ENCODE data around the gene EAF2.

The EAF2 gene

DNA sequence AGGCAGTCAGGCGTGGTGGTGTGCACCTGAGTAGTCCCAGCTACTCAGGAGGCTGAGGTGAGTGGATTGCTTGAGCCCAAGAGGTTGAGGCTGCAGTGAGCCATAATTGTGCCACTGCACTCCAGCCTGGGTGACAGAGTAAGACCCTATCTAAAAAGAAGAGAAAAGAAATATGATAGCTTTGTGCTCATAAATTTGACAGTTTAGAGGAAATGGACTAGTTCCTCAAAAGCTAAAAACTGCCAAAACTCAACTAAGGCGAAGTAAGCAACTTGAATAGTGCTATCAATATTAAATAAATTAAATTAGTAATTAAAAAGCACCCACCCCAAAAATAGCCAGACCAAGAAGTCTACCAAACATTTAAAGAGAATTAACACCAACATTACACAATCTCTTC is 34.7 kb downstream of the EAF2 start:
- Histone ChIP-seq H3K4me3 (ENCODE audit: low read depth, low read length) (no peak overlapping the region), H3K9me3 (ENCODE audit: severe bottlenecking) (no peaks in the 10 kb centered on the region), H3K36me3 (no peaks in the 10 kb centered on the region), H3K27me3 (ENCODE audit: insufficient read depth, low read depth, severe bottlenecking) (no peaks in the 10 kb centered on the region), H3K27ac (no peak overlapping the region)
- DNase-seq, result no peak
- no peak for TF ChIP-seq CTCF (IDR thresholded peaks at IDR 0.05; ENCODE audit: low read depth, low read length)

DNA sequence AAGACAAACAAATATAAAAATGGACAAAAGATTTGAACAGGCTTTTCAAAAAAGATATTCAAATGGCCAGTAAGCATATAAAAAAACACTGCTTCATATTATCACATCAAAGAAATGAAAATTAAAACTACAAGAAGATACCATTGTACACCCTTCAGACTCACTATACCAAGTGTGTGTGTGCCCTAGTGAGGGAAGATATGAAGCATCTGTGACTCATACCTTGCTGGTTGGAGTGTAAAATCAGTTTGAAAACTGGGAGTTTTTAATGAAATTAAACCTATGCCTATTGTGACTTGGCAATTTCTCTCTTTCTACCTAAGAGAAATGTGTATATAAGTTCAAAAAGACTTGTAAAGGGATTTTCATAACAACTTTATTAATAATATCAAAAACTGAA is 35.7 kb downstream of the EAF2 start:
- TF ChIP-seq CTCF (IDR thresholded peaks at IDR 0.05; ENCODE audit: low read depth, low read length), result no peak
- DNase-seq, result no peak
- Histone ChIP-seq H3K9me3 (ENCODE audit: severe bottlenecking) (no peaks in the 10 kb centered on the region), H3K36me3 (no peaks in the 10 kb centered on the region), H3K4me3 (ENCODE audit: low read depth, low read length) (no peak overlapping the region), H3K27ac (no peak overlapping the region), H3K27me3 (ENCODE audit: insufficient read depth, low read depth, severe bottlenecking) (no peaks in the 10 kb centered on the region)

- H3K36me3 ChIP-seq, result no peaks in the 10 kb centered on the region
- TF ChIP-seq CTCF (IDR thresholded peaks at IDR 0.05; ENCODE audit: low read depth, low read length), result no peak
Measured at GRCh38 chr3:121871430-121871829, 36.4 kb downstream of the EAF2 start.

DNA sequence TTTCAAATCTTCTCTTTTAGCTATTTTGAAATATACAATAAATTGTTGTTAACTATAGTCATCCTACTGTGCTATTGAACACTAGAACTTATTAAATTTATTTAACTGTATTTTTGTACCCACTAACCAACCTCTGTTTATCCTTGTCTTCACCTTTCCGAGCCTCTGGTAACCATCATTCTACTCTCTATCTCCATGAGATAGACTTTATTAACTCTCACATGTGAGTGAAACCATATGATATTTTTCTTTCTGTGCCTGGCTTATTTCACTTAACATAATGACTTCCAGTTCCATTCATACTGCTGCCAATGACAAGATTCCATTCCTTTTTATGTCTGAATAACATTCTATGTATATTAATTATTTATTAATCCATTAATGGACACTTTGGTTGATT is 43.4 kb downstream of the EAF2 start:
- Histone ChIP-seq H3K27ac (no peak overlapping the region), H3K36me3 (no peaks in the 10 kb centered on the region), H3K4me3 (ENCODE audit: low read depth, low read length) (no peak overlapping the region), H3K27me3 (ENCODE audit: insufficient read depth, low read depth, severe bottlenecking) (no peaks in the 10 kb centered on the region), H3K9me3 (ENCODE audit: severe bottlenecking) (no peaks in the 10 kb centered on the region)
- TF ChIP-seq CTCF (IDR thresholded peaks at IDR 0.05; ENCODE audit: low read depth, low read length), result no peak
- DNase-seq, result no peak

More at GRCh38 chr3:121871430-121871829, 36.4 kb downstream of the EAF2 start:
- Histone ChIP-seq H3K27ac (no peak overlapping the region), H3K27me3 (ENCODE audit: insufficient read depth, low read depth, severe bottlenecking) (no peaks in the 10 kb centered on the region), H3K4me3 (ENCODE audit: low read depth, low read length) (no peak overlapping the region), H3K9me3 (ENCODE audit: severe bottlenecking) (no peaks in the 10 kb centered on the region)
- no peak for DNase-seq

DNA sequence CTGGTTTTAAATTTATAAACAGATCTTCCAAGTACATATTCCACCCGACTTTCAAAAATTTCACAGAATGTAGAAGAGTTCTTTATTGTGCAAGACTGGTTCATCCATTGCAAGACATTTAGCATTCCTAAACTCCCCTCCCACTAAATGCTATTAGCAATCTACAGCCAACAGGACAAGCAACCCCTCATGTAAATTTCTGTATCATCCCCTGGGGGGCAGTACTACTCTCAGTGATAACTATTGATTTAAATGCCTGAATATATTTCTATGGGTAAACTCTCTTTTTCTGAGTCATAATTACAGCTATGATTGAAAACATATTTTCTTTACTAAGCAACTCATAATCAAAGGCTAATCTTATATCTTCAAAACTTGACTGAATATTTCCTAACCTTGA is 48.5 kb downstream of the EAF2 start:
- no peak overlapping the region for H3K4me3 ChIP-seq (ENCODE audit: low read depth, low read length)
- TF ChIP-seq CTCF (IDR thresholded peaks at IDR 0.05; ENCODE audit: low read depth, low read length), result no peak; the same call in 1 of the 2 replicates
- peak; percentile 18 for DNase-seq
- no peaks in the 10 kb centered on the region for H3K9me3 ChIP-seq (ENCODE audit: severe bottlenecking)
- no peaks in the 10 kb centered on the region for H3K27me3 ChIP-seq (ENCODE audit: insufficient read depth, low read depth, severe bottlenecking)
- no peak overlapping the region for H3K27ac ChIP-seq
- H3K36me3 ChIP-seq, result no peaks in the 10 kb centered on the region

- Histone ChIP-seq H3K27ac (no peak overlapping the region), H3K36me3 (no peaks in the 10 kb centered on the region), H3K27me3 (ENCODE audit: insufficient read depth, low read depth, severe bottlenecking) (no peaks in the 10 kb centered on the region), H3K4me3 (ENCODE audit: low read depth, low read length) (no peak overlapping the region), H3K9me3 (ENCODE audit: severe bottlenecking) (no peaks in the 10 kb centered on the region)
- no peak for TF ChIP-seq CTCF (IDR thresholded peaks at IDR 0.05; ENCODE audit: low read depth, low read length)
- no peak for DNase-seq
Measured at GRCh38 chr3:121885386-121885785, 50.4 kb downstream of the EAF2 start.

Measured in WERI-Rb-1 (cell line).